SU-DHL-6 (cell line): Measurements from ENCODE around the gene WNT7A.

Experiments used
- H2AFZ ChIP-seq: fragments of 200-600 bp; sonication (generic); 2 replicates; pipeline ENCODE4 v1.6.1; 2014; ENCODE audit warnings: low read depth, mild to moderate bottlenecking, moderate library complexity, mixed read lengths, antibody characterized with exemption, low read length; ENCODE audit not compliant: severe bottlenecking
- H3F3A ChIP-seq: fragments of 200-600 bp; shearing (Covaris generic); 2 replicates; pipeline ENCODE4 v1.6.0; 2016; ENCODE audit warnings: antibody characterized with exemption, mild to moderate bottlenecking; ENCODE audit not compliant: insufficient read depth
- H3K27ac ChIP-seq: fragments of 200-600 bp; sonication (generic); 2 replicates; pipeline ENCODE4 v1.5.1; 2016; ENCODE audit warnings: low read depth, mild to moderate bottlenecking, low read length, moderate library complexity, mixed read lengths
- H3K27me3 ChIP-seq: fragments of 200-600 bp; sonication (generic), shearing (Covaris generic); 2 replicates; pipeline ENCODE4 v1.6.0; 2014; ENCODE audit warnings: mild to moderate bottlenecking, low read length
- H3K36me3 ChIP-seq: fragments of 200-600 bp; sonication (generic); 2 replicates; pipeline ENCODE4 v1.6.1; 2014; ENCODE audit warnings: mild to moderate bottlenecking, low read length, mixed read lengths
- H3K4me2 ChIP-seq: fragments of 300-600, 200-600 bp; shearing (Covaris generic), sonication (generic); 2 replicates; pipeline ENCODE4 v1.6.0; 2014; ENCODE audit warnings: low read length, low read depth, mild to moderate bottlenecking; ENCODE audit not compliant: poor library complexity, severe bottlenecking
- H3K4me3 ChIP-seq: fragments of 200-600 bp; sonication (generic); 2 replicates; pipeline ENCODE4 v1.5.1; 2014; ENCODE audit warnings: antibody characterized with exemption, low read length, mild to moderate bottlenecking, mixed read lengths; ENCODE audit not compliant: insufficient read depth, poor library complexity, severe bottlenecking
- H3K79me2 ChIP-seq: fragments of 200-600 bp; sonication (generic); 2 replicates; pipeline ENCODE4 v1.6.1; 2014; ENCODE audit warnings: mild to moderate bottlenecking, low read length, moderate library complexity; ENCODE audit not compliant: insufficient read depth
- H3K9ac ChIP-seq: fragments of 200-600 bp; sonication (generic); 2 replicates; pipeline ENCODE4 v1.7.0; 2014; ENCODE audit warnings: mild to moderate bottlenecking, low read length
- H3K9me2 ChIP-seq: fragments of 200-600 bp; sonication (generic); replicated peaks from 2 replicates; pipeline ENCODE4 v1.6.1; 2014; ENCODE audit warnings: low read length; ENCODE audit not compliant: insufficient read depth
- H3K9me3 ChIP-seq: fragments of 200-600 bp; sonication (generic); 2 replicates; pipeline ENCODE4 v1.6.1; 2014; ENCODE audit warnings: low read length, mixed read lengths; ENCODE audit not compliant: insufficient read depth
- H4K20me1 ChIP-seq: fragments of 200-600 bp; sonication (generic); 2 replicates; pipeline ENCODE4 v1.6.1; 2014; ENCODE audit warnings: low read depth, mild to moderate bottlenecking, antibody characterized with exemption, low read length, moderate library complexity, mixed read lengths
- EZH2phosphoT487 ChIP-seq: fragments of 200-600 bp; sonication (generic), shearing (Covaris generic); conservative IDR thresholded peaks from 2 replicates; pipeline ENCODE4 v1.6.1; 2018; ENCODE audit warnings: mild to moderate bottlenecking, antibody characterized with exemption, low read length, moderate library complexity, mixed read lengths
- TF ChIP-seq, protein P1 (sequence below): fragments of 200-600 bp; sonication (generic); IDR thresholded peaks from one replicate; pipeline ENCODE4 v1.5.1; 2017; ENCODE audit warnings: antibody characterized with exemption, mild to moderate bottlenecking, low read length, moderate library complexity; ENCODE audit not compliant: insufficient read depth, poor library complexity, severe bottlenecking

WNT7A gene

GRCh38 chr3:13845806-13846205 is 34.1 kb downstream of the WNT7A start:
- no peaks in the 10 kb centered on the region for H3K36me3 ChIP-seq
- H3K9me3 ChIP-seq, result no peaks in the 10 kb centered on the region
- H3K27ac ChIP-seq, result no peak overlapping the region
- no peaks in the 10 kb centered on the region for H3K27me3 ChIP-seq
- no peak overlapping the region for H2AFZ ChIP-seq
- no peaks in the 10 kb centered on the region for H3K9me2 ChIP-seq
- no peaks in the 10 kb centered on the region for H3K79me2 ChIP-seq
- no peaks in the 10 kb centered on the region for H3F3A ChIP-seq
- no peak overlapping the region for H3K4me2 ChIP-seq
- no peak overlapping the region for H3K9ac ChIP-seq
- TF ChIP-seq, protein P1, sequence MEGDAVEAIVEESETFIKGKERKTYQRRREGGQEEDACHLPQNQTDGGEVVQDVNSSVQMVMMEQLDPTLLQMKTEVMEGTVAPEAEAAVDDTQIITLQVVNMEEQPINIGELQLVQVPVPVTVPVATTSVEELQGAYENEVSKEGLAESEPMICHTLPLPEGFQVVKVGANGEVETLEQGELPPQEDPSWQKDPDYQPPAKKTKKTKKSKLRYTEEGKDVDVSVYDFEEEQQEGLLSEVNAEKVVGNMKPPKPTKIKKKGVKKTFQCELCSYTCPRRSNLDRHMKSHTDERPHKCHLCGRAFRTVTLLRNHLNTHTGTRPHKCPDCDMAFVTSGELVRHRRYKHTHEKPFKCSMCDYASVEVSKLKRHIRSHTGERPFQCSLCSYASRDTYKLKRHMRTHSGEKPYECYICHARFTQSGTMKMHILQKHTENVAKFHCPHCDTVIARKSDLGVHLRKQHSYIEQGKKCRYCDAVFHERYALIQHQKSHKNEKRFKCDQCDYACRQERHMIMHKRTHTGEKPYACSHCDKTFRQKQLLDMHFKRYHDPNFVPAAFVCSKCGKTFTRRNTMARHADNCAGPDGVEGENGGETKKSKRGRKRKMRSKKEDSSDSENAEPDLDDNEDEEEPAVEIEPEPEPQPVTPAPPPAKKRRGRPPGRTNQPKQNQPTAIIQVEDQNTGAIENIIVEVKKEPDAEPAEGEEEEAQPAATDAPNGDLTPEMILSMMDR, result no peak
- TF ChIP-seq EZH2phosphoT487, result no peak
- H4K20me1 ChIP-seq, result no peaks in the 10 kb centered on the region
- no peak overlapping the region for H3K4me3 ChIP-seq

DNA sequence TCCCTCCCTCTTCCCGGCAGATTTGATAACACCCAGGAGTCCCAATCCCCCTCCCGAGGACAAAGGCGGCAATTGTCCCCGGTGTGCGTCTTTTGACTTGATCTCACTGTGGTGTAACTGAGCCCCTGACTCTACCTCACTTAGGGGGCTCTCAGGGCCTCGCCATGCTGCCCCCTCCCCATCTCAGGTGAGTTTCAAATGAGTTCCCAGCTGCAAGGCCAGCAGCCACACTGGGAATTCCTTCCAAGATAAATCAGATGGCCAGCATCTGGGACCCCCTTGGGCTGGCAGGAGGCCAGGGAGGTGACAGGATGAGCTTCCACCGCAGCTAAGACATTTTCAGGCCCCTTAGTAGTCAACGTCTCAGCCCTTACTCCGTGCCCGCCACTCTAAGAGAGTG is 35.0 kb downstream of the WNT7A start:
- no peaks in the 10 kb centered on the region for H4K20me1 ChIP-seq
- no peak overlapping the region for H3K9ac ChIP-seq
- H3K79me2 ChIP-seq, result no peaks in the 10 kb centered on the region
- TF ChIP-seq EZH2phosphoT487, result no peak
- TF ChIP-seq, protein P1, result no peak
- no peak overlapping the region for H3K4me2 ChIP-seq
- no peak overlapping the region for H2AFZ ChIP-seq
- no peaks in the 10 kb centered on the region for H3K9me2 ChIP-seq
- H3F3A ChIP-seq, result no peaks in the 10 kb centered on the region
- H3K36me3 ChIP-seq, result no peaks in the 10 kb centered on the region
- H3K27me3 ChIP-seq, result no peaks in the 10 kb centered on the region
- H3K9me3 ChIP-seq, result no peaks in the 10 kb centered on the region
- no peak overlapping the region for H3K4me3 ChIP-seq
- H3K27ac ChIP-seq, result no peak overlapping the region

DNA sequence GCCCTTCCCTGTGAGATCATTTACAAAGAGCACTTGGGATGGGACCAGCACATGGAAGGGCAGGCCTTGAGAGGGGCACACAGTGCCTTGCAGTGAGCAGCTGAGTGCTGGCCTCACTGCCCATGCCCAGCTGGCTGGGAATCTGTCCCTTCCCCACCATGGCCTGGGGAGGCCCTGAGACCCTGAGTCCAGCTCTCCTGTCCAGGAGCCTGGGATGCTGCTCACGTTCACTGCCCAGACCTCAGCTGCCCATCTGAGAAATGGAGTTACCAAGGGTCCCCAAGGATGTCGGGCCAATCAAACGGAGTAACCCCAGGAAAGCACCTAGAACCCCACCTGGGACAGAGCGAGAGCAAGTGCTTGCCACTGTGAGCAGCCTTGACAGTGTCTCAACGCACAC is 35.6 kb downstream of the WNT7A start:
- H3K79me2 ChIP-seq, result no peaks in the 10 kb centered on the region
- no peak for TF ChIP-seq EZH2phosphoT487
- TF ChIP-seq, protein P1, result no peak

More for the DNA sequence above, 35.6 kb downstream of the WNT7A start:
- Histone ChIP-seq H3K4me3 (no peak overlapping the region), H3K9me2 (no peaks in the 10 kb centered on the region), H4K20me1 (no peaks in the 10 kb centered on the region), H3K9ac (no peak overlapping the region), H3K4me2 (no peak overlapping the region), H3F3A (no peaks in the 10 kb centered on the region), H3K27ac (no peak overlapping the region), H3K36me3 (no peaks in the 10 kb centered on the region), H3K27me3 (no peaks in the 10 kb centered on the region), H3K9me3 (no peaks in the 10 kb centered on the region), H2AFZ (no peak overlapping the region)
